ENCODE results near the gene IRGM.

IRGM gene

DNA sequence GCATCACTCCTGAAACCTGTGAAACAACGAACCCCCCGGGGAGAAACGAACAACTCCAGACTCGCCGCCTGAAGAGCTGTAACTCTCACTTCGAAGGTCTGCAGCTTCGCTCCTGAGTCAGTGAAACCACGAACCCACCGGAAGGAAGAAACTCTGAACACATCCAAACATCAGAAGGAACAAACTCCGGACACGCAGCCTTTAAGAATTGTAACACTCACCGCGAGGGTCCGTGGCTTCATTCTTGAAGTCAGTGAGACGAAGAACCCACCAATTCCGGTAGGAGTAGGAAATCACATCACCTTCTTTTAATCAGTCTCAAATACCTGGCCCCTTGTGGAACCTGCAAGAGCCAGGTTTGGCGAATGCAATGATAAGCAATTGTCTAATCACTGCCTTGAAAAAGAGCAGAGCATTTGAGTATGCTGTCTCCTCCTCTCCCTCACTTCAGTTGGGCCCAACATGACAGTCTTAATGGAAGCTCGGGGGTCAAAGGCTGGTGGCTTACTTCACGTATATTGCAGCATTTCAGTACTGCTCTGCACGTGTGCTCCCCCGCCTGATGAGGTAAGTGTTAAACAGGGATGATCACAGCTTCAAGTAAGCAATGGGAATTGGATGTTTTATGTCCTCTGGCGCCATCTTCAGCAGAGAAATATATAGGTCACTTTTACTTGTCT, 473 bp downstream of the IRGM start:
- peak; percentile 88 for DNase-seq
- H3K18ac ChIP-seq (ENCODE audit: low read depth in 1 of 2, low read length in 2 of 2) = no peak overlapping the region
- no peak overlapping the region for H2AK5ac ChIP-seq (ENCODE audit: low read length, severe bottlenecking)
- H3K4me3 ChIP-seq (ENCODE audit: insufficient read depth in 1 of 2, low read depth in 1 of 2, low read length in 2 of 2) = no peak overlapping the region
- H2BK12ac ChIP-seq (ENCODE audit: low read length in 2 of 2) = no peak overlapping the region
- no peak overlapping the region for H3K4me2 ChIP-seq (ENCODE audit: low read length, poor library complexity, severe bottlenecking)
- WGBS = 65% methylated on average over 22 of the region's 22 CpGs
- H4K91ac ChIP-seq (ENCODE audit: low read length) = no peak overlapping the region
- H3K79me1 ChIP-seq (replicated peaks; ENCODE audit: low read length, poor library complexity, severe bottlenecking) = no peaks in the 10 kb centered on the region
- no peak overlapping the region for H3K23ac ChIP-seq (ENCODE audit: low read length in 2 of 2)
- H3K27ac ChIP-seq (ENCODE audit: low read length, poor library complexity, severe bottlenecking) = no peak overlapping the region
- no peak overlapping the region for H3K4ac ChIP-seq (ENCODE audit: low read depth in 1 of 2, low read length in 2 of 2)
- H3K9me3 ChIP-seq (ENCODE audit: control insufficient read depth, low read length) = no peaks in the 10 kb centered on the region
- H2BK120ac ChIP-seq (ENCODE audit: low read depth, low read length) = no peak overlapping the region
- H3K4me1 ChIP-seq (ENCODE audit: control insufficient read depth, insufficient read depth, low read depth, low read length) = peaks cover 3% of the 10 kb centered on the region
- H3K9ac ChIP-seq (ENCODE audit: low read length) = peak overlapping the region; percentile 31
- no peak overlapping the region for H4K8ac ChIP-seq (ENCODE audit: low read length)
- no peak overlapping the region for H2AFZ ChIP-seq (ENCODE audit: low read depth, low read length)
- no peak overlapping the region for H2BK15ac ChIP-seq (ENCODE audit: low read depth, poor library complexity, severe bottlenecking)
- H3K36me3 ChIP-seq (ENCODE audit: control insufficient read depth in 1 of 2, insufficient read depth in 2 of 2, low read depth in 1 of 2, low read length in 2 of 2) = no peaks in the 10 kb centered on the region
- peaks cover 0 to 14% of the 10 kb centered on the region in 2 experiments for H3K27me3 ChIP-seq (ENCODE audit: control insufficient read depth in 1 of 2, insufficient read depth in 1 of 2, low read length in 2 of 2)
- H2BK5ac ChIP-seq (ENCODE audit: low read depth, low read length, poor library complexity, severe bottlenecking) = no peak overlapping the region
- no peak overlapping the region for H3K14ac ChIP-seq (ENCODE audit: low read length in 2 of 2)

DNA sequence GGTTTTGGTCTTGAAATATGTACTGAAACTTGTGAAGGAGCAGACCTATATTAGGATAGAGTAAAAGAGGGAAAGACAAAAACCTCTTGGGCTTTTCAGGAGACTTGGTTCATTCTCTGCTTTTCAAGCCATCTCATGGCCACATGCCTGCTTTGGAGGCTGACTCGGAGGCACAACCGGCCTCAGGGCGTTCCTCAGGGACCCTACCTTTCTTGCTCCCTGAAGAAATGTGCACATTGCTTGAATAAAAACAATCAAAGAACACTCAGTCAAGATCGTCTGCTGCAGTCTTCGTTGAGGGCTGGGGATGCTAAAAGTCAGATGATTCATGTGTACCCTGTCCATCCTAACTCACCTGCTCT, 994 bp downstream of the IRGM start:
- H3K4ac ChIP-seq (ENCODE audit: low read depth in 1 of 2, low read length in 2 of 2) = no peak overlapping the region
- H3K23ac ChIP-seq (ENCODE audit: low read length in 2 of 2) = no peak overlapping the region
- no peak overlapping the region for H3K27ac ChIP-seq (ENCODE audit: low read length, poor library complexity, severe bottlenecking)
- H3K27me3 ChIP-seq (ENCODE audit: control insufficient read depth in 1 of 2, insufficient read depth in 1 of 2, low read length in 2 of 2) = peaks cover 0 to 14% of the 10 kb centered on the region in 2 experiments
- H2AK5ac ChIP-seq (ENCODE audit: low read length, severe bottlenecking) = no peak overlapping the region
- no peak overlapping the region for H3K18ac ChIP-seq (ENCODE audit: low read depth in 1 of 2, low read length in 2 of 2)
- no peaks in the 10 kb centered on the region for H3K79me1 ChIP-seq (replicated peaks; ENCODE audit: low read length, poor library complexity, severe bottlenecking)
- H3K14ac ChIP-seq (ENCODE audit: low read length in 2 of 2) = no peak overlapping the region
- H4K91ac ChIP-seq (ENCODE audit: low read length) = no peak overlapping the region
- no peak overlapping the region for H3K4me3 ChIP-seq (ENCODE audit: insufficient read depth in 1 of 2, low read depth in 1 of 2, low read length in 2 of 2)
- H2BK12ac ChIP-seq (ENCODE audit: low read length in 2 of 2) = no peak overlapping the region
- H2BK5ac ChIP-seq (ENCODE audit: low read depth, low read length, poor library complexity, severe bottlenecking) = no peak overlapping the region
- H2BK120ac ChIP-seq (ENCODE audit: low read depth, low read length) = no peak overlapping the region
- 36% methylated on average over 5 of the region's 5 CpGs for WGBS
- no peak overlapping the region for H2AFZ ChIP-seq (ENCODE audit: low read depth, low read length)
- peak overlapping the region; percentile 2 for H3K9ac ChIP-seq (ENCODE audit: low read length)
- no peaks in the 10 kb centered on the region for H3K36me3 ChIP-seq (ENCODE audit: control insufficient read depth in 1 of 2, insufficient read depth in 2 of 2, low read depth in 1 of 2, low read length in 2 of 2)
- H3K4me1 ChIP-seq (ENCODE audit: control insufficient read depth, insufficient read depth, low read depth, low read length) = peaks cover 3% of the 10 kb centered on the region
- no peak overlapping the region for H2BK15ac ChIP-seq (ENCODE audit: low read depth, poor library complexity, severe bottlenecking)
- H4K8ac ChIP-seq (ENCODE audit: low read length) = no peak overlapping the region
- no peak for DNase-seq
- no peaks in the 10 kb centered on the region for H3K9me3 ChIP-seq (ENCODE audit: control insufficient read depth, low read length)
- H3K4me2 ChIP-seq (ENCODE audit: low read length, poor library complexity, severe bottlenecking) = no peak overlapping the region

GRCh38 chr5:150848271-150848670, 1.9 kb downstream of the IRGM start:
- Histone ChIP-seq H3K36me3 (ENCODE audit: control insufficient read depth in 1 of 2, insufficient read depth in 2 of 2, low read depth in 1 of 2, low read length in 2 of 2) (no peaks in the 10 kb centered on the region), H3K27me3 (ENCODE audit: control insufficient read depth in 1 of 2, insufficient read depth in 1 of 2, low read length in 2 of 2) (peaks cover 0 to 14% of the 10 kb centered on the region in 2 experiments), H2AFZ (ENCODE audit: low read depth, low read length) (no peak overlapping the region), H3K4me1 (ENCODE audit: control insufficient read depth, insufficient read depth, low read depth, low read length) (peaks cover 3% of the 10 kb centered on the region), H3K27ac (ENCODE audit: low read length, poor library complexity, severe bottlenecking) (no peak overlapping the region), H4K91ac (ENCODE audit: low read length) (no peak overlapping the region), H2BK12ac (ENCODE audit: low read length in 2 of 2) (no peak overlapping the region), H2BK120ac (ENCODE audit: low read depth, low read length) (no peak overlapping the region), H3K4me3 (ENCODE audit: insufficient read depth in 1 of 2, low read depth in 1 of 2, low read length in 2 of 2) (no peak overlapping the region), H3K4ac (ENCODE audit: low read depth in 1 of 2, low read length in 2 of 2) (no peak overlapping the region), H3K79me1 (replicated peaks; ENCODE audit: low read length, poor library complexity, severe bottlenecking) (no peaks in the 10 kb centered on the region), H2AK5ac (ENCODE audit: low read length, severe bottlenecking) (no peak overlapping the region), H2BK15ac (ENCODE audit: low read depth, poor library complexity, severe bottlenecking) (no peak overlapping the region), H3K9ac (ENCODE audit: low read length) (no peak overlapping the region), H3K9me3 (ENCODE audit: control insufficient read depth, low read length) (peaks cover 5% of the 10 kb centered on the region), H3K23ac (ENCODE audit: low read length in 2 of 2) (no peak overlapping the region), H3K4me2 (ENCODE audit: low read length, poor library complexity, severe bottlenecking) (no peak overlapping the region), H3K14ac (ENCODE audit: low read length in 2 of 2) (no peak overlapping the region), H2BK5ac (ENCODE audit: low read depth, low read length, poor library complexity, severe bottlenecking) (no peak overlapping the region), H4K8ac (ENCODE audit: low read length) (no peak overlapping the region), H3K18ac (ENCODE audit: low read depth in 1 of 2, low read length in 2 of 2) (no peak overlapping the region)
- 78% methylated on average over 4 of the region's 4 CpGs for WGBS
- no peak for DNase-seq

- Histone ChIP-seq H3K4me2 (ENCODE audit: low read length, poor library complexity, severe bottlenecking) (no peak overlapping the region), H3K4me1 (ENCODE audit: control insufficient read depth, insufficient read depth, low read depth, low read length) (peaks cover 3% of the 10 kb centered on the region), H3K4ac (ENCODE audit: low read depth in 1 of 2, low read length in 2 of 2) (no peak overlapping the region), H2BK5ac (ENCODE audit: low read depth, low read length, poor library complexity, severe bottlenecking) (no peak overlapping the region), H2BK12ac (ENCODE audit: low read length in 2 of 2) (no peak overlapping the region), H2BK15ac (ENCODE audit: low read depth, poor library complexity, severe bottlenecking) (no peak overlapping the region), H3K27me3 (ENCODE audit: control insufficient read depth in 1 of 2, insufficient read depth in 1 of 2, low read length in 2 of 2) (peaks cover 0 to 14% of the 10 kb centered on the region in 2 experiments), H2BK120ac (ENCODE audit: low read depth, low read length) (no peak overlapping the region), H3K27ac (ENCODE audit: low read length, poor library complexity, severe bottlenecking) (no peak overlapping the region), H3K23ac (ENCODE audit: low read length in 2 of 2) (no peak overlapping the region), H2AK5ac (ENCODE audit: low read length, severe bottlenecking) (no peak overlapping the region), H3K18ac (ENCODE audit: low read depth in 1 of 2, low read length in 2 of 2) (no peak overlapping the region), H4K8ac (ENCODE audit: low read length) (no peak overlapping the region), H2AFZ (ENCODE audit: low read depth, low read length) (no peak overlapping the region), H3K4me3 (ENCODE audit: insufficient read depth in 1 of 2, low read depth in 1 of 2, low read length in 2 of 2) (no peak overlapping the region), H4K91ac (ENCODE audit: low read length) (no peak overlapping the region), H3K9ac (ENCODE audit: low read length) (no peak overlapping the region), H3K36me3 (ENCODE audit: control insufficient read depth in 1 of 2, insufficient read depth in 2 of 2, low read depth in 1 of 2, low read length in 2 of 2) (no peaks in the 10 kb centered on the region), H3K9me3 (ENCODE audit: control insufficient read depth, low read length) (peaks cover 13% of the 10 kb centered on the region), H3K79me1 (replicated peaks; ENCODE audit: low read length, poor library complexity, severe bottlenecking) (no peaks in the 10 kb centered on the region), H3K14ac (ENCODE audit: low read length in 2 of 2) (no peak overlapping the region)
- no peak for DNase-seq
- 77% methylated on average over 3 of the region's 3 CpGs for WGBS
Measured at GRCh38 chr5:150851039-150851438, 4.7 kb downstream of the IRGM start.

Measured in mesenchymal stem cell (in vitro differentiated cells and primary cell).